Fibroblast of mammary gland (primary cell): ENCODE measurements around the gene KCNMB1.

Source experiments
- DNase-seq: peaks from one replicate; pipeline ENCODE4 v3.0.0-alpha.2; 2010; ENCODE audit warnings: low read depth
- H3K4me3 ChIP-seq: 2 replicates; pipeline ENCODE4 v1.5.1; 2011; ENCODE audit warnings: low read depth, mild to moderate bottlenecking, low read length, moderate library complexity; ENCODE audit not compliant: control insufficient read depth
- TF ChIP-seq, protein P1 (sequence below): conservative IDR thresholded peaks from 2 replicates; pipeline ENCODE4 v1.5.1; 2011; ENCODE audit warnings: low read depth, low read length, inconsistent platforms; ENCODE audit not compliant: control insufficient read depth, insufficient read depth

Gene KCNMB1

DNA sequence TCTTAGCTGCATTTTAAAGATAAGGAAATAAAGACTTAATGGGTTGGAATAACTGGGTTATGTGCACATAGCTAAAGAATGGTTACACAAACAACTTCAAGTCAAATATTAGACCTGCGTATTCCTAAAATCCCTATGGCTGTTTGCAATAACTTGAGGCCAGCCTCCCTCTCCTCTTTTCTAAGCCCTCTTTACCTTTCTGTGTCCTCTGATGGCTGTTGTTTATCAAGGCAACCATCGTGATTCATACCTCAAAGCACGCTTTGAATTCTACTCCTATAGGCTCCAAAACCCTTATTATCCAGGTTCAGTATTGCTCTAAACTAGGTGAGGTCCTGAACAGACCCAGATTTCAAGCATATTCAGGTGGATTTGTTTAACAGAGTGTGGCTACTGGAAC is 46.0 kb downstream of the KCNMB1 start:
- TF ChIP-seq, protein P1, sequence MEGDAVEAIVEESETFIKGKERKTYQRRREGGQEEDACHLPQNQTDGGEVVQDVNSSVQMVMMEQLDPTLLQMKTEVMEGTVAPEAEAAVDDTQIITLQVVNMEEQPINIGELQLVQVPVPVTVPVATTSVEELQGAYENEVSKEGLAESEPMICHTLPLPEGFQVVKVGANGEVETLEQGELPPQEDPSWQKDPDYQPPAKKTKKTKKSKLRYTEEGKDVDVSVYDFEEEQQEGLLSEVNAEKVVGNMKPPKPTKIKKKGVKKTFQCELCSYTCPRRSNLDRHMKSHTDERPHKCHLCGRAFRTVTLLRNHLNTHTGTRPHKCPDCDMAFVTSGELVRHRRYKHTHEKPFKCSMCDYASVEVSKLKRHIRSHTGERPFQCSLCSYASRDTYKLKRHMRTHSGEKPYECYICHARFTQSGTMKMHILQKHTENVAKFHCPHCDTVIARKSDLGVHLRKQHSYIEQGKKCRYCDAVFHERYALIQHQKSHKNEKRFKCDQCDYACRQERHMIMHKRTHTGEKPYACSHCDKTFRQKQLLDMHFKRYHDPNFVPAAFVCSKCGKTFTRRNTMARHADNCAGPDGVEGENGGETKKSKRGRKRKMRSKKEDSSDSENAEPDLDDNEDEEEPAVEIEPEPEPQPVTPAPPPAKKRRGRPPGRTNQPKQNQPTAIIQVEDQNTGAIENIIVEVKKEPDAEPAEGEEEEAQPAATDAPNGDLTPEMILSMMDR, result no peak
- H3K4me3 ChIP-seq, result no peak overlapping the region
- no peak for DNase-seq

GRCh38 chr5:170342153-170342725 is 46.9 kb downstream of the KCNMB1 start:
- TF ChIP-seq, protein P1, result no peak
- no peak overlapping the region for H3K4me3 ChIP-seq
- DNase-seq, result no peak

GRCh38 chr5:170341545-170341944 is 47.6 kb downstream of the KCNMB1 start:
- H3K4me3 ChIP-seq, result no peak overlapping the region
- DNase-seq, result no peak
- TF ChIP-seq, protein P1, result no peak

- H3K4me3 ChIP-seq, result no peak overlapping the region
- TF ChIP-seq, protein P1, result no peak
- DNase-seq, result no peak
These were observed 49.4 kb downstream of the KCNMB1 start for GRCh38 chr5:170339780-170340167.

- TF ChIP-seq, protein P1, result peak; percentile 26
- no peak for DNase-seq
- H3K4me3 ChIP-seq, result no peak overlapping the region
These were observed 50.0 kb downstream of the KCNMB1 start for GRCh38 chr5:170338933-170339779.

- H3K4me3 ChIP-seq, result no peak overlapping the region
- DNase-seq, result no peak
- TF ChIP-seq, protein P1, result no peak
These were observed 50.9 kb downstream of the KCNMB1 start for GRCh38 chr5:170338291-170338690.
